NCI-H345 treated with DMSO at 0.1 percent for 48 hours (cell line): ENCODE measurements around the gene EML4.
A peak's percentile ranks its signal among the peaks of the same experiment; 100 is the strongest.

Experiments
- DNase-seq: peaks from one replicate; lab custom pipeline; 2025; ENCODE audit not compliant: unreplicated experiment; lab: John Stamatoyannopoulos, UW

EML4 gene

DNA sequence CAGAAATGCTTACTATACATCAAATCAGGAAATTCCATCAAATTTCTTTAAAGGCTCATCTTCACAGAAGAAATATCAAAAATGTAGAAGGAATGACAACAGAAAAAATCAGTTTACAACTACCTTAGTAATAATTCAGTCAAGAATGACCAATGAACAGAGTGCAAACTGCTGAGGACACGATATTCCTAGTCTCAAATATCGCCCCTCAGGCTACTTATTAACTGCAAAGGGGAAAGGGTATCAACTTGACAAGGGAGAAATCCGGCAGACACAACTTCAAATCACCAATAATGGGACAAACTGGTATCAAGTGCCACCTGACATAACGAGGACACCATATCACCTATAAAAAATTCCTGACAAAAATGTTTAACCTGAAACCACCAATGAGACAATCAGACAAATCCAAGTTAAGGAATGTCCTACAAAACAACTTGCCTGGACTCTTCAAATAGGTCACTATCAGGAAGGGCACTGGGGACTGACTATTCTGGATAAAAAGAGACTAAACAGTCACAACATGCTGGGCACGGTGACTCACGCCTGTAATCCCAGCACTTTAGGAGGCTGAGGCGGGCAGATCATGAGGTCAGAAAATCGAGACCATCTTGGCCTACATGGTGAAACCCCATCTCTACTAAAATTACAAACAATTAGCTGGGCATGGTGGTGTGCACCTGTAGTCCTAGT is 179.1 kb downstream of the EML4 start:
- DNase-seq, result no peak

DNA sequence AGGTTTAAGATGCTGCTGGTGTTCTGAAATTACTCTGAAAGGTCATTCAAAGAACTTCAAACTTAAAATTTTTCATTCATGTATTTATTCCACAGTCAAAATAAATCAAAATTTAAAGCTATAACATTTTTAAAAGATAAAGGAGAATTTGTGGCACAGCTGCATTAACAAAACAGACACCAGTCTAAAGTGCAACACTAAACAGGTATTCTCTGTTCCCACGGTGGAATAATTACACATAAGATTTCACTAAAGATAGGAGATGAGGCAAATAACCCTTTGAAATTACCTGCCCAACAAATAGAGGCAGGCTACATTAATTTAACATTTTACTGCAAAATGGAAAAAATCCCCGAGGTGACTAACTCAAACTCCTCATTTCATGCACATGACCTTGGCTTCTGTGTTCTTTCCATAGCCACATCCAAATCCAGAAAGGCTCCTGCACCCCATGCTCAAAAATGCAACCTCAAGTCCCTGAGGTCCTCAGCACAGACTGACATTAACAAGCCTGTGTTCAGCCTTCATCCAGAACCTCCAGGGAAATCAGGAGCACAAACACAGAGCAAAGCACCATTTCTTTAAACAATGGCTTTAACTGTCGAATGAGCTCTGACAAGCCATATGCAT is 181.4 kb downstream of the EML4 start:
- DNase-seq, result no peak

GRCh38 chr2:42351864-42352263 is 182.7 kb downstream of the EML4 start:
- DNase-seq, result no peak

DNA sequence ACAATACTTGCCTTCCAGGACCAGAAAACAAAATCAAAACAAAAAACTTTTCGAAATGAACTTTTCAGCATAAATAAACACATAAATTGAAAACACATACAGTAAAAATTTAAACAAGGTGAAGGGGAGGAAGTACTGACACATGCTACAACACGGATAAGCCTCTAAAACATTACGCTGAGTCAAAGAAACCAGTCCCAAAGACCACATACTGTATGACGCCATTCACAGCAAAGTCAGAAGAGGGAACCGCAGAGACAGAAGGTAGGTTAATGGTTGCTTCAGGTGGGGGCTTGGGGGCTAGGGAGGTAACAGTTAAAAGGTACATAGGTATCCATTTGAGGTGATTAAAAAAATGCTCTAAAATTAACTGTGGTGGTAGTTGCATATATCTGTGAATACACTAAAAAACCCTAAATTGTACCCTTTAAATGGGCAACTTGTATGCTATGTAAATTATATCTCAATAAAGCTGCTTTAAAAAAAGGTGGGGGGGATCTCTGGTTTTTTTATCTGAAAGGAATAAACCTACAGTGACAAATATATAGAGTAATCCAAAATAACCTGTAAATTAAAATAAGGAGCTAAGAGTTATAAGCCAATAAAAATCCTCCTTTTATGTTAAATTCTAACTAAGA is 184.8 kb downstream of the EML4 start:
- DNase-seq, result no peak

DNA sequence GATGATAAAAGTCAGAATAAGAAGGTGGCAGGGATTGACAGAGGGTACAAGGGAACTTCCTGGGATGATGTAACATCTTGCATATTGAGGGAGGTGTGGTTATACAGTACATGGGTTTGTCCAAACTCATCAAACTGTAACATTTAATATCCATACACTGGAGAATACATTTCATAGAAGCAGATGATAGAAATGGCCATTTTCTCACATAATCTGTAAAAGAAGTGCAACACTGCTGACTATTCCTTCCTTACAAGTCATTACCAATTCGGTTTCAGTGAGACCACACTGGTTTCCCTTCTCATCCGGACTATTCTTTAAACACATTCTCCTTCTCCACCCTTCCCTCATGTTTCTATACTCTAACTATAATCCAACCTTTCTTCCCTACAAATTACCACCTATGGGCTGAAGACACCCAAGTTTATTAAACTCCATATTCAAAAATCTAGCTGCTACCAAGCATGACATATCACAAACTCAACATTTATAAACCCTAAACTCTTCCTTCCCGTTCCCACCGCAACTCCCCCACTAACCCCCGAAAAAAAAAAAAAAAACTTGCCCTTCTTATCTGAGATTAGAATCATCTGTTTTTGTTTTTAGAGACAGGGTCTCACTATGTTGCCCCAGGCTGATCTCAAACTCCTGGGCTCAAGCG is 190.3 kb downstream of the EML4 start:
- DNase-seq, result no peak

- no peak for DNase-seq
These were observed 190.9 kb downstream of the EML4 start for GRCh38 chr2:42359965-42360483.

DNA sequence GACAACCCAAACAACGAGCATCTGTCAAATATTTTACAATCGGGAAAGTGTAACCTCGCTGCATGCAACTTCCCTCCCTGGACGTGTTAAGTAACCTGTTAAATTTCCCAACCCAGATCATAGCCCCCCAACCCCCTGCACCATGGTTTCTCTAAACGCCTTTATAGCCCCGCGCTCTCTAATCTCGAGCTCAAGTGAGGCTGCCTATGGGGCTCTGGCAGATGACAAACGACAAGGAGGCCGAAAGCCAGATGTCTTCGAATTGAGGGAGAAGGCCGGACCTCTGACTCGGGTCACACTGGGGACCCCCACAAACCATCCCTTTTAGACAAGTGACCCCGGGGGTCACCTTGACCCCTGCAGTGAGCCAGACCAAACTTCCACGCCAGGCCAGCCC is 191.3 kb downstream of the EML4 start:
- no peak for DNase-seq

DNA sequence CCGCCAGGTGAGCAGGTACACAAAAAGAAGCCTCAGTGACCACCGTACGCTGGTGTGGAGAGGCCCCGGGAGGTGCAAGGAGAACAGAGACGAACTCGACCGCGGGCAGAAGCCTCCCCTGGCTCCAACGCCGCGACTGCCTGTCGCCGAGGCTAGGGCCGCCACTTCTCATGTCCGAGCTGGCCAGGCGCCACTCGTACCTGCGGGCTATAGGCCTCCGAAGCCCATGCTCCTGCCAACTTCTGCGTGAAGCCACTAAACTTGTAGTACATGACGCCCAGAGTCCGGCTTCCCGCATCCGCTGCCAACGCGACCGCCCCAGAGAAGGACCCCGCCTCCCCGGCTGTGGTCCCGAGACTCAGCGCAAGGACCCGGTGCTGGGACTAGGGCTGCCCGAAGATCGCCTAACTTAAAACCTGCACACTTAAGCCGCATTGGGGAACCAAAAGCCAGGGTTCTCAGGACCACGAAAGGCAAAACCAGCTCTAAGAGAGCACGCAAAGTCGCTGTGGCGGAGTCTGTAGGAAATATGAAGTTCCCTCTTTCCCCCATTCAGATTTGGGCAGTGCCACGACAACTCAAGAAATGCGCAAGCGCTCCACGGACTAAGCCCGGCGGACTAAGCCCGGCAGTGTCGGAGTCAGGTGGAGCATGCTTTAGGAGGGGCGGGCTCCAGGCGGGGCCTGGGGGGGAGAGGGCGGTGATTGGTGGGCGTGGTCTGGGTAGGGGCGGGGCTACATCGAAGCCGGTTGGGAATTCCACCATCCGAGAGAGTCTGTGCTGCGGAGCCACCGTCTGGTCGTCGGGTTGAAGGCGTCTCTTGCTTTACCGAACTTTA is 192.0 kb downstream of the EML4 start, which contains the start of gene COX7A2L:
TSS of gene COX7A2L (minus strand) at position 328 of the 838 bp plus-strand sequence. CDS start at position 272, 56 bp downstream.
- DNase-seq, result peak; percentile 98

DNA sequence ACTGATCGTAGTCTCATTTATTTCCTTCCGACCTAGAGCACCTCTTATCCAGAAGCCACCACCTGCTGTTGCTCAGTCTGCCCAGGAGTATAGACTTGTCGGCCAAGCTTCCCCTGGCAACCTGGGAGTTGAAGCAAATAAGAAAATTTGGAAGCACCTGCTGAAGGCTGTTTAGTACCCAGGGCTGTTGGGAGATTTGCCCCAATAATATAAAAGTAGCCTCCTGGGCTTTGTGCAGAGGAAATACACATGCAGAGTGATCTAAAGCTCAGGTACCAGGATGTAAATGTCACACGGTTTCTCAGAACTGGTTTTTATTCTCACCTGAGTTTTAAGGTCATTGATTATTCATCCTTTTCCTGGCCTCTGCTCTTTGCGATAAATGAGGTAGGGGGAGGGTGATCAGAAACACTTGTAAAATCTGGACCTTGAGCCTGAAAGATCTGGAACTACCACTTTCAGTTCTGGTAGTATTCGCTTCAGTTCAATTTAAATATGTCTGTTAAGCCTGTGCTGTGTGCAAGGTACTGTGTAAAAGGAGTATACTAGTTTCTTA is 192.7 kb downstream of the EML4 start:
- DNase-seq, result no peak

GRCh38 chr2:42363413-42363812 is 194.3 kb downstream of the EML4 start:
- DNase-seq, result no peak

GRCh38 chr2:42364658-42365057 is 195.5 kb downstream of the EML4 start:
- no peak for DNase-seq

DNA sequence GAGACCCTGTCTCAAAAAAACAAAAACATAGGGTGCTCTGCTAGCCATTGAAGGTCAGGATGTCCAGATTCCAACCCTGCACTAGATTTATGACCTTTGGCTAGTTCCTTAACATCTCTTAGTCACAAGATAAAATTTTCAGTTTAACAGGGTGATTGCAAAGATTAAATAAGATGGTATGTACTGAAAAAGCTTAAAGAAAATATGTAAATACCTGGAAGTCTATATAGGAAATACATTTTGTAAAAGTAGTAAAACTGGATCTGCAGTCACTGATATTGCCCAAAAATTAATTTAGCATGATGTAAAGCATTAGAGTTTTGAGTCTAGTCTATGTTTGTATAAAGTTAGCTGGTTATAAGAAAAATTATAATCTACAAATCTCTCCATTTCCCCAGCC is 197.3 kb downstream of the EML4 start:
- no peak for DNase-seq

DNA sequence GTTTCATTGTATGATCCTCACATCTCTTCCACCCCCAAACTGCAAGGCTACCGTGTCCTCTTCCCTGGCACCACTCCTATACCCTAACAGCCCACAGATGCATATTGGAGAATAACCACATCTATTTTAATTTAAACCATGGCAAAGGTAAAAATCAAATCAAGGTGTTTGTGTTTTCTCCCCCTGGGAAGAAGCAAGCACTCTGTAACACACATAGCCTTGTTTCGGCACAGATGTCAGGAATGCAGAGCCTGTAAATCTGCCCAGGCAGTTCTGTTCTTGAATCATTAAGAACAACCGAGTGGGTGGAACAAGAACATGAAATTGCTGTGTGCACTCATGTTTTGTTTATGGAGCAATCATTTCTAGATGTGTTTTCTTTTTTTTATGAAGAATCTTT is 198.7 kb downstream of the EML4 start:
- no peak for DNase-seq

DNA sequence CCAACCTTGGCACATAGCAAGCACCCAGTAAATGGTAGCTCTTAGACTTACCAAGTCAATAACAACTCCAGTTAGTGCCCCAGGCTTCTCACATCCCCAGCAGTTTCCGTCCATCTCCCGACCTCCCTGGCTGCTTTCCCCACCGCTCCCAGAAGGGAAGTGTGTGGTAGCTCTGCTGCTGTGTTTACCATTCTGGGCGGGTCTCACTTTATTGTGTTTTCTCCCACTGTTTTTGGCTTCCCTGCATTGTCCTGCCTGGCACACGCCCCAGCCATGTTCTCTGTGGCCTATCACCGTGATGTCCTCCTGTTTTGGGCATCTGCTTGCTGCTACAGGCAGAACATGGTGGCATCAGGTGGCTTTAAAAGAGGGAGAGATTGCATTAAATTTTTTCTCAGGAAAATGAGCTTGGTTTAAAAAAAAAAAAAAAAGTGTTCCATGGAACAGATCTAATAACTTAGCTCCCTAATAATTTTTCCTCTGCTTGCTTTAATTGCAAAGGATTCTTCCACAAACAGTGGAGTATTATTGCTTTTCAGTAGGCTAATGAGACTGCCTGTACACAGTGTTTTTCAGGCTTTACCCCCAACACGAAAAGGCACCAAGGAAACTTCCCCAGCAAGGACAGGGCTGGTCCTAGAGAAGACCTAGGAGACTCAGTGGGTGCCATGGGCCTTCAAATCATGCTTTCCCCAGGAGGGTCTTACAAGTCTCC is 199.8 kb downstream of the EML4 start:
- DNase-seq, result peak; percentile 38

GRCh38 chr2:42369532-42370229 is 200.5 kb downstream of the EML4 start:
- DNase-seq, result no peak

DNA sequence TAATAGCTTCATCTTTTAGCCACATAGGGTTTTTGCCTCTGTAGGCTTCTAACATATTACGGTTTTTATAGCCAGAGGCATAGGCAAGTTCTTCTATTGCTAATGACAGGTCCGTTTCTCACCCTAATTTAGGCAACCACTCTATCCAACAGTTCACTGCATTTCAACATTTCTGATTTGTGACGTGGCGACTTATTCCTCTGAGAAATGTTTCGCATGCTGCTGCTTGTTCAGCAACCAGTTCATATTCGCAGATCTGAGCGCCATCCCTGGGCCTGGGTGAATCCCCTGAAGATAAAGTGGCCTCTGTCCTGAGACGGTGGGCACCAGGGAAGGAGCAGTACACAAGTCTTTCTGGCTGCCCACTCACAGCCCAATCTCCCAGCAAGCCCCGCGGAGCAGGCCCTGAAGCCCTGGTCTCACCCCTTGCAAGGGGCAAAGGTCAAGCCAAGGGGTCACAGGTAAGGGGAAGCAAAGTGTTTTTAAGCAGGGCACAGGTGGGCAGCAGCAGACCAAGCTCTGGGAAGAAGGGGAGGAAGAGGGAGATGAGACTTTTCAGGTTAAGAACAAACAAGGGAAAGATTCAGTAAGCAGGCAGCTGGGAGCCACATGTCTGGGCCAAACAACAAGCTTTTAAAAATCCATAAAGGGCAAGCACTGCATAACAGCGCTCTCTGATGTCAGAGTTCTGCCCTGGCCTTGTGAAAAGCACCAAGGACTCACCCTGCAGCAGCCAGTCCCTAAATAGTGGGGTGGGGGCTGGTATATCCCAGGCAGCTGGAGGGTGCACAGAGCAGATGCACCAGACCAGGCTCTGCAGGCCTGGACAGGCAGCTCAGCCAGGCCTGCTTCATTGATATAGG is 202.7 kb downstream of the EML4 start:
- DNase-seq, result no peak

GRCh38 chr2:42372474-42373200 is 203.5 kb downstream of the EML4 start:
- DNase-seq, result no peak

GRCh38 chr2:42376758-42377157 is 207.6 kb downstream of the EML4 start:
- DNase-seq, result no peak
